Glomerular visceral epithelial cell (primary cell): ENCODE measurements around the gene TPP2.

Source experiments
- DNase-seq: peaks from one replicate; pipeline ENCODE4 v3.0.0-alpha.2; 2016; ENCODE audit errors: extremely low spot score

TPP2 gene

GRCh38 chr13:102726430-102726829 is 129.6 kb downstream of the TPP2 start:
- DNase-seq, result peak; percentile 28
